Measurements from ENCODE around the gene KCND2. TPM values are rescaled to one million over a fixed set of nuclear protein-coding genes. Genes with fewer than 3 reads are reported as not detected.
"Not testable (repeated sequence)": the region's sequence is repeated elsewhere in the genome, so short reads cannot be mapped to it uniquely, and the experiment has no call there.

Gene KCND2
- total and polyA plus RNA-seq, 2 donors, result 0.20 to 5.9 TPM

GRCh38 chr7:120567204-120567603 lies 294.2 kb downstream of the KCND2 start:
- DNase-seq (ENCODE audit: extremely low spot score), result no peak
- no peak overlapping the region for H3K27ac ChIP-seq (ENCODE audit: low read depth)

GRCh38 chr7:120578657-120579056 lies 305.7 kb downstream of the KCND2 start:
- H3K36me3 ChIP-seq (ENCODE audit: insufficient read depth); H3K4me3 ChIP-seq (ENCODE audit: low read depth, low read length); DNase-seq (ENCODE audit: extremely low spot score); H3K4me1 ChIP-seq (ENCODE audit: insufficient read depth); H3K27ac ChIP-seq (ENCODE audit: low read depth): not testable (repeated sequence)
- 94% methylated on average over 4 of the region's 4 CpGs for WGBS

More at GRCh38 chr7:120567204-120567603, 294.2 kb downstream of the KCND2 start:
- Histone ChIP-seq H3K4me3 (ENCODE audit: low read depth, low read length) (no peak overlapping the region), H3K4me1 (ENCODE audit: insufficient read depth) (no peaks in the 10 kb centered on the region), H3K36me3 (ENCODE audit: insufficient read depth) (no peaks in the 10 kb centered on the region)

DNA sequence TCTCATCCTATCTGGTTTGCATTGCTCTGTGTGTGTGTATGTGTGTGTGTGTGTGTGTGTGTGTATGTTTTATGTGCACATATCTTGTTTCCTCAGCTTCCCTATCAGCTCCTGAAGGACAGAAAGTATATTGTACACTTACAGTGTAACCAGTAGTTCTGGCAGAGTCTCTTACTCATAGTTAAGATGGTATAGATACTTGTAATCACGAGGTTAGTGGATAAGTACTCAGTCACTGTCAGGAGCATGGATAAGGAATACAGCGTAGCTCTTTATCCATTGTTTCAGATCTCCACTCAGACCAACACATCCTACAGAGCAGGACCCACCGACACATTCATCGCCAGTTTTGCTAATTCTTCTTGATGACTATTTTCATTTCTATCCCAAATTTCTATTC lies 309.9 kb downstream of the KCND2 start:
- no peak for DNase-seq (ENCODE audit: extremely low spot score)
- 89% methylated on average over 4 of the region's 4 CpGs for WGBS
- Histone ChIP-seq H3K4me1 (ENCODE audit: insufficient read depth) (no peaks in the 10 kb centered on the region), H3K4me3 (ENCODE audit: low read depth, low read length) (no peak overlapping the region), H3K36me3 (ENCODE audit: insufficient read depth) (no peaks in the 10 kb centered on the region), H3K27ac (ENCODE audit: low read depth) (no peak overlapping the region)

DNA sequence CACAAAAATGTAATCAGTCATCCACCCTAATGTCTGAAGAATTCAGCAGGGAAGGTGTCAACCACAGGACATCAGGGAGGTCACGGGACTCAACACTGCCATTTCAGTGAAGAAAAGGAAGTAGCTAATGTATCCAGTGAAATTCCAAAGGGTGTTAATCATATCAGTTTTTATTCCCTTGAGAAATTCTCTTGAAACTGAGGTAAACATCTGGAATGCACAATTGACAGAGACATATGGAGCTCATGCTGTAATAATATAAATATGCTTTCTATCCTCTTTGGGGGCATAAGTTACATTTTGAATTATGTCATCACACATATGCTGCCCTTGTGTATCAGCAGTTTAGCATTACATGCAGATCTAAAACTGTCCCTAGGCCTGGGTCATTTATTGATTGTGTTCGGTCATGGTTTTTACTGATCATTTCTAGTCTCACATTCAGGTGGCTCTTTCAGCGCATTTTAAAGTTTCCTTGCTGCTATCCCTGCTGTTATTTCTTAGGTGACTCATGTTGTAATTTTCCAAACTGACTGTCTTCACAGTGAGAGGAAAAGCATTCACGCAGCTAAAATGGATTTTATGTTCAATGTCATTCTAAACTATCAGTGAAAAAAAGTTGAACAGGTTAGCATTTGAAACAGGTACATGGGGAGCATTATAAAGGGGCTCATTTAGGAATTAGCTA lies 311.1 kb downstream of the KCND2 start:
- DNase-seq (ENCODE audit: extremely low spot score), result no peak
- no peaks in the 10 kb centered on the region for H3K36me3 ChIP-seq (ENCODE audit: insufficient read depth)
- H3K27ac ChIP-seq (ENCODE audit: low read depth), result no peak overlapping the region
- H3K4me3 ChIP-seq (ENCODE audit: low read depth, low read length), result no peak overlapping the region
- no peaks in the 10 kb centered on the region for H3K4me1 ChIP-seq (ENCODE audit: insufficient read depth)
- 84% methylated on average over 4 of the region's 4 CpGs for WGBS

DNA sequence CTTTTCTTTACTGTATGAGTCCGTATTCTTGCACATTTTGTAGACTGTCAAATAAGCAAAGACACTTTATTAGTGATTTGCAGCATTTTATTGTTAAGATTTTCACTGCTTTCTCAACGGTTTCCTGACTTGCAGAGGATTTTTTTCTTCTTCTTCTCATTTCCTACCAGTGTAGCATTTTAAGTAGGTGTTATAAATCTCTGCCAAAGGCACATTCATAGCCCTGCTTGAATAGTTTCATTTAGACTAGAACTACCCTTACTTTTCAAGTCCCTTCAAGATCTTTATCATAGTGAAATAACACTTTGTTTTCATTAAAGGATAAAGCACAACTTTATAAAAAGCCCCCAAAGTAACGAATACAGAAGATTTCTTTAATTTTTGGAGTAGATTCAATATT lies 313.6 kb downstream of the KCND2 start:
- 35% methylated on average over 3 of the region's 3 CpGs for WGBS
- H3K4me1 ChIP-seq (ENCODE audit: insufficient read depth), result no peaks in the 10 kb centered on the region
- H3K4me3 ChIP-seq (ENCODE audit: low read depth, low read length), result no peak overlapping the region
- DNase-seq (ENCODE audit: extremely low spot score), result no peak
- H3K27ac ChIP-seq (ENCODE audit: low read depth), result no peak overlapping the region
- H3K36me3 ChIP-seq (ENCODE audit: insufficient read depth), result no peaks in the 10 kb centered on the region

DNA sequence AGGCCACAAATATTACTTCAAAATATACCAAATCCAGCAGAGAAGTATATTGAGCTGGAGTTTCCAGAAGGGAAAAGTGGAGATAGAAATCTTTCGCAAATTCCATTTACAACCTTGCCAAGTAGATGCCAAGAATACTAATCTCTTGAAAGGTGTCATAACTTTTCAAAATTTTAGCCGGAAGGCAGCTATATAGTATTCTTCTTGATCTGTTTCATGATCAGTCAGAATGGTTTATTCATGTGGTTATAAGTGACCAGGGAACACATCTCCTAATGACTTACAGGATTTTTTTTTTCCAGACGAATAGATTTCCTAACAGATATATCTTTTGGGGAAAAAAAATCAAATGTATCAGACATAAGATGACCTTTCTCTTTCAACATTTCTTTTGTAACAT lies 314.3 kb downstream of the KCND2 start:
- DNase-seq (ENCODE audit: extremely low spot score), result no peak
- H3K4me1 ChIP-seq (ENCODE audit: insufficient read depth), result no peaks in the 10 kb centered on the region
- WGBS, result 82% methylated on average over 3 of the region's 3 CpGs
- H3K27ac ChIP-seq (ENCODE audit: low read depth), result no peak overlapping the region
- no peak overlapping the region for H3K4me3 ChIP-seq (ENCODE audit: low read depth, low read length)
- H3K36me3 ChIP-seq (ENCODE audit: insufficient read depth), result no peaks in the 10 kb centered on the region

DNA sequence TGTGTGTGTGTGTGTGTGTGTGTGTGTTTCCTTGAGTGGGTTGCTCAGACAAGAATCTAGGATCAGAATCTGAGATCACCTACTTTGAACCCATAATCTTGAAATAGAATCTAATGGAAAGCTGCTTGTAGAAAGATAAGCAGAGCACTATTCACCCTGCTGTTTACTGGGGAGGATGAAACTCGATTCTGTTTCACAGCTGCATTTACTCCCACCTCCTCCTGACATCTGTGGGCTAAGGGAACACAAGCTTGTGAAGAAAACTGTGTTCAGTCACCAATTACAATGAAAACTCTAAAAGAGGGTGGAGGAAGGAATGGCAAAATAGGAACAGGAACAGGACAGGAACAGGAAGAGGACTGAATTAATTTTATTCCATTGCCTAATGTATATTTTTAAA lies 315.4 kb downstream of the KCND2 start:
- H3K36me3 ChIP-seq (ENCODE audit: insufficient read depth), result no peaks in the 10 kb centered on the region
- H3K4me1 ChIP-seq (ENCODE audit: insufficient read depth), result no peaks in the 10 kb centered on the region
- no peak overlapping the region for H3K4me3 ChIP-seq (ENCODE audit: low read depth, low read length)
- DNase-seq (ENCODE audit: extremely low spot score), result no peak
- H3K27ac ChIP-seq (ENCODE audit: low read depth), result no peak overlapping the region
- 5% methylated on average over 1 of the region's 1 CpG for WGBS

GRCh38 chr7:120588862-120589261 lies 315.9 kb downstream of the KCND2 start:
- WGBS, result 69% methylated on average over 2 of the region's 2 CpGs
- no peak for DNase-seq (ENCODE audit: extremely low spot score)

GRCh38 chr7:120600607-120601006 lies 327.6 kb downstream of the KCND2 start:
- Histone ChIP-seq H3K4me1 (ENCODE audit: insufficient read depth) (no peaks in the 10 kb centered on the region), H3K4me3 (ENCODE audit: low read depth, low read length) (no peak overlapping the region), H3K27ac (ENCODE audit: low read depth) (no peak overlapping the region), H3K36me3 (ENCODE audit: insufficient read depth) (no peaks in the 10 kb centered on the region)
- DNase-seq (ENCODE audit: extremely low spot score), result no peak
- WGBS, result 98% methylated on average over 1 of the region's 1 CpG

More at GRCh38 chr7:120588862-120589261, 315.9 kb downstream of the KCND2 start:
- Histone ChIP-seq H3K4me1 (ENCODE audit: insufficient read depth) (no peaks in the 10 kb centered on the region), H3K36me3 (ENCODE audit: insufficient read depth) (no peaks in the 10 kb centered on the region), H3K27ac (ENCODE audit: low read depth) (no peak overlapping the region), H3K4me3 (ENCODE audit: low read depth, low read length) (no peak overlapping the region)

DNA sequence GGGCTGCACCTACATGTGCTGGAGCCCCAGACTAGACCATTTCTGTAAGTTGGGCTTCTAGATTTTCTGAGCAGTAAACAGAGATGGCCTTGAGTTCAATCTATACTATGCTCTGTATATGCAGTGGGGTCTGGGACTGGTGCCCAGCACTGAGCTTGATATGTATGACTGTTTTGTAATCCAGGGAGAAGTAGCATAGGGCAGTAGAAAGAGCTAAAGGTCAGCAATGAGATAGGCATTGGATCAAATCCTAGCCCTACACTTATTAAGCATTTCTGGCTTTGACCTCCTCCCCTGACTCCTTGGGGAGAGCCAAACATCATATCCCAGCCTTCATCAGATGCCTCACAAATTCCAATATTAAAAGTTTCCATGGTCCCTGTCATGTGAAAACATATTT lies 330.4 kb downstream of the KCND2 start:
- no peak overlapping the region for H3K27ac ChIP-seq (ENCODE audit: low read depth)
- no peaks in the 10 kb centered on the region for H3K4me1 ChIP-seq (ENCODE audit: insufficient read depth)
- no peaks in the 10 kb centered on the region for H3K36me3 ChIP-seq (ENCODE audit: insufficient read depth)
- DNase-seq (ENCODE audit: extremely low spot score), result no peak
- H3K4me3 ChIP-seq (ENCODE audit: low read depth, low read length), result no peak overlapping the region

DNA sequence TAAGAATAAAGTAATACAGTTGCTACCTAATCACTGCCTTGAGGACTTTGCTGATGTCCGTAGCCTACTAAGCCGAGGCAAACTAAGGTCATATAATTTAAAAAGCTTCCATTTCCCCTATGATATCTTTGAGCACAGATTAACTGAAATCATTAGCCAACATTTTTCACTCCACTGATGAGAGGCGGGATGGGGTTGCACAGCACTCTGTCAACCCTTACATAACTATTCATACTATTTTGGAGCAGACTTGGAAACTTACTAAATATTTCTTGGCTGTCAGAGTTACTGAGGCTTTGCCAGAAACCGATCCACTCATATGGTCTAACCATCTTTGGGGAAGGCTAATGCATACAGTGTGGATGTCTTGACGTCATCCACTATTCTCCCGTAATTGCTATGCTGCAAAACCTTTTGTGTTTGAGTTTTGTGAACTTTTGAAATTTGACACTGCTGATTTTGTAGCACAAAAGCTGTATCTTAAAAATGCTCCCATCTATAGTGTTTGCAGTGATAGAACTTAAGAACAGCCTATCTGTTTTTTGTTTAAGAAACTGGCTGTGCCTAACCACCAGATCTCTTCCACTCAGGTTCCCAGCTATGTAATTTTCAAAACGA lies 336.3 kb downstream of the KCND2 start:
- 74% methylated on average over 7 of the region's 7 CpGs for WGBS
- no peak for DNase-seq (ENCODE audit: extremely low spot score)

DNA sequence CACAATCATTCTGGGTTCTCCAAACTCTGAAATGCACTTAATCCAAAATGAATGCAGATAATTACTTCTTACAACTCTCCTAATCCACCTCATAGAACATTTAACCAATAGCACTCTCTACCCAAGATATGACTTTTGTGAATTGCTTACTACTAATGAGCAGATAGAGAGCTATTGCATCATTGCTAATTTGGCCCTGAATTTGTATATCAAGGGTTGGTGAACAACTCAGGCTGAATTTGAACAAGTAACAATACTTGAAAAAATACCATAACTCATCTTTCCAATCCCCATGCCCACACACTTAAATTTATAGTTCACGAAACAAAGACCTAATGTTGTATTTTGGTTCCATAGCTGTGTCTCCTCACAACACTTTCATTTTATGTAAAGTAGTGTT lies 339.0 kb downstream of the KCND2 start:
- 99% methylated on average over 1 of the region's 1 CpG for WGBS
- Histone ChIP-seq H3K4me1 (ENCODE audit: insufficient read depth) (no peaks in the 10 kb centered on the region), H3K36me3 (ENCODE audit: insufficient read depth) (no peaks in the 10 kb centered on the region), H3K27ac (ENCODE audit: low read depth) (no peak overlapping the region), H3K4me3 (ENCODE audit: low read depth, low read length) (no peak overlapping the region)
- no peak for DNase-seq (ENCODE audit: extremely low spot score)

More for the DNA sequence above, 336.3 kb downstream of the KCND2 start:
- H3K4me1 ChIP-seq (ENCODE audit: insufficient read depth), result no peaks in the 10 kb centered on the region
- H3K27ac ChIP-seq (ENCODE audit: low read depth), result no peak overlapping the region
- H3K4me3 ChIP-seq (ENCODE audit: low read depth, low read length), result no peak overlapping the region
- H3K36me3 ChIP-seq (ENCODE audit: insufficient read depth), result no peaks in the 10 kb centered on the region

DNA sequence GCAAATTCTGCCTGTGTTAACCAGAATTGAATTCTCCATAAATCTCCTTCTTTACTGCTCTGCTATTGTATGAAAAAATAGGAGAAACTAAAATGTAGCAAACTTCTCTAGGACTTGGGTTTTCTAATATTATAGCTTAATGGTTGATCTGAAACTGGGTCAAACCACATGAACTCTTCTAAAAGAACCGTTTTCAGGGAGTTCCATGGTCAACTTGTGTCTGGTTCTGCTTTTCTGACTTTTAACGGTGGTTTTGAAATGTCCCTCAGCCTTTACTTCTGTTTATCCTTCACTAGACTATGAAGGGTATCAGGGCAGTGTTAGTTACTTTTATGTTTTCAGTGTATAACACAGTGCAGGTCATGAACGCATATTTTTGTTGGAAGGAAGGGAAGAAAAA lies 342.7 kb downstream of the KCND2 start:
- H3K27ac ChIP-seq (ENCODE audit: low read depth), result no peak overlapping the region
- H3K4me3 ChIP-seq (ENCODE audit: low read depth, low read length), result no peak overlapping the region
- no peak for DNase-seq (ENCODE audit: extremely low spot score)
- WGBS, result 78% methylated on average over 3 of the region's 3 CpGs
- H3K36me3 ChIP-seq (ENCODE audit: insufficient read depth), result no peaks in the 10 kb centered on the region
- no peaks in the 10 kb centered on the region for H3K4me1 ChIP-seq (ENCODE audit: insufficient read depth)

- WGBS, result 88% methylated on average over 3 of the region's 3 CpGs
- Histone ChIP-seq H3K4me1 (ENCODE audit: insufficient read depth) (no peaks in the 10 kb centered on the region), H3K27ac (ENCODE audit: low read depth) (no peak overlapping the region), H3K36me3 (ENCODE audit: insufficient read depth) (no peaks in the 10 kb centered on the region), H3K4me3 (ENCODE audit: low read depth, low read length) (no peak overlapping the region)
- no peak for DNase-seq (ENCODE audit: extremely low spot score)
Observed at GRCh38 chr7:120617275-120617674, 344.3 kb downstream of the KCND2 start.

Measured in urinary bladder (tissue), 4 donors.